Activated CD4-positive, alpha-beta T cell treated with anti-CD3 and anti-CD28 coated beads, Interleukin-2, Interleukin-4, amounts not matched to agents 100 ng/mL and 50 ng/mL, durations not matched to agents 16 hours and 8 hours (primary cell): ENCODE measurements around the gene ABCA3.
"Not testable (repeated sequence)": the region's sequence is repeated elsewhere in the genome, so short reads cannot be mapped to it uniquely, and the experiment has no call there.

Experiments
- DNase-seq: peaks from one replicate; pipeline ENCODE4 v3.0.0-alpha.2; 2020; ENCODE audit warnings: low spot score

The ABCA3 gene

GRCh38 chr16:2252806-2253148 lies 87.8 kb downstream of the ABCA3 start:
- DNase-seq, result no peak

GRCh38 chr16:2251296-2252111 lies 89.0 kb downstream of the ABCA3 start, which contains the start of gene ECI1:
Gene ECI1, minus strand, starts transcription at chr16:2251587. Its CDS starts 21 bp downstream, at chr16:2251566.
- DNase-seq, result peak; percentile 94

DNA sequence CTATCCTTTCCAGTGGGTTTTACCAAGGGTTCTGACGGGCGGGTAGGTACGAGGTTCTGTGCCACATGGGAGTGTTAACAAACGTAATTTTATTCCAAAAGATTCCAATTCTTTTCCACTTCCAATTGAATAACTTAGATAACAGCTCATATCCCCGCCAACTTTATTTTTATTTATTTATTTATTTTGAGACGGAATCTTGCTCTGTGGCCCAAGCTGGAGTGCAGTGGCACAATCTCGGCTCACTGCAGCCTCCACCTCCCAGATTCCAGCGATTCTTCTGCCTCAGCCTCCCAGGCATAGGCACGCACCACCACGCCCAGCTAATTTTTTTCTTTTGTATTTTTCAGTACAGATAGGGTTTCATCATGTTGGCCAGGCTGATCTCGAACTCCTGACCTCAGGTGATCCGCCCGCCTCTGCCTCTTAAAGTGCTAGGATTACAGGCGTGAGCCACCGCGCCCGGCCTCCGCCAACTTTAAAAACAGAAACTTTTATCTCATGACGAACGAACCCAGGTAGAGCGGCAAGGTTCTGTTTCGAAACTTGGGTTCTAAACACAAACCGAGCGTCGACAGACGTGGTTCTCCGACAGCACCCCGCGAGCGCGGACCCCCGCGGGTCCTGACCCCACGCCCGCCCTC lies 89.8 kb downstream of the ABCA3 start:
- peak; percentile 28 for DNase-seq

DNA sequence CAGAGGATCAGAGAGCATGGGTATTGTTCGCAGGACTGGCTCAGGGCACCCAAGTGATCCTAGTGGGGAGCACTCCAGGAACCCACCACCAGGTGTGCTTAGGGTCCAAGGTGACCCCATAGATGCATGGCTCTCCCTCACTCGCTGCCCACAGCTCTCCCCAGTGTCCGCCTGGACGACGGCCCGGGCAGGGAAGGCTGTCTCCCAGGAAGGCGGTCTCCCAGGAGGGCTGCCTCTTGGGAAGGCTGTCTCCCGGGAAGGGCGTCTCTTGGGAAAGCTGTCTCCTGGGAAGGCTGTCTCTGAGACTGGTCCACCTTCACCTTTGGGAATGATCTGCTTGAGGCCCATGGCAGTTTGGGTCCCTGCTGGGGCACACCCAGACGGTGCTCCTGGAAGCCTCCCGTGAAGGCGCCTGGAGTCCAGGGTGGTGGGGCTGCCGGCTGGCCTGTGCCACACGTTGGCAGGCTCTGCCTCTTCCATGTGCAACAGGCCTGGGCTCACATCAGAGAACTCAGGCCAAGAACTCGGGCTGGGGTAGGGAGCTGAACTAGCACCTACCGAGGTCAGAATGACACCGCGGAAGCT lies 94.1 kb downstream of the ABCA3 start:
- no peak for DNase-seq

DNA sequence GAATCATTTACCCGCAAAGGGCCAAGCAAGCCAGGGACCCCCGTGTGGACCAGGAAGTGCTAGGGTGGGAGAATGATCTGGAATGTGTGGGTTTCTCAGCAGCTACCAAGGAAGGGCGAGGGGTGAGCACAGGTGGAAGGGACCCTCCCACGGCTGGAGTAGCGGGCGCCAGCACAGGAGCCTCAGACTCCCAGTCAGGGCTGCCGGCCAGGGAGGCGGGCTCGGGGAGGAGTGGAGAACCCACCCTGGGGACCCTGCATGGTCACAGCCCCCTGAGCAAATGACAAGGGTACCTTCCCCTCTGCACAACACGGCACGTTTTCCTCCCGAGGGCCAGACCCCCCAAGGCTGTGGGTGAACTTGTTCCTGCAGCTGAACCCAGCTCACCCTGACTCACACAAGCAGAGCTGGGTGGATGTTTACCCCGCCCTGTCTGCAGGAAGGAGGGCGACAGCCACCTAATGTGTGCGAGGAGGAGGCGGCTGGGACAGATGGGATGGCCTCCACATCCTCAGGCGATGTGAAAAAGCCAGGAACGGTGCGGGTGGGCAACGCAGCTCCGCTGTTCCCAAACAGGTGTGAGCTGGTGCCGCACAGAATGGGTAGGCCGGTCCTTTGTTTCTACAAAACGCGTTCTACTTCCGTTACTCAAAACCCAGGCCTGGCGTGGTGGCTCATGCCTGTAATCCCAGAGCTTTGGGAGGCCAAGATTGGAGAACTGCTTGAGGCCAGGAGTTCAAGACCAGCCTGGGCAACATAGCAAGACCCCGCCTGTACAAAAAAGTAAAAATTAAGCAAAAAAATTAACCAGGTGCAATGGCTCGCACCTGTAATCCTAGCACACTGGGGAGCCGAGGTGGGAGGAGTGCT lies 95.4 kb downstream of the ABCA3 start:
- no peak for DNase-seq

GRCh38 chr16:2244301-2244700 lies 96.2 kb downstream of the ABCA3 start:
- DNase-seq, result no peak

GRCh38 chr16:2243781-2244180 lies 96.7 kb downstream of the ABCA3 start:
- DNase-seq, result no peak

- no peak for DNase-seq
Measured at GRCh38 chr16:2243031-2243528, 97.4 kb downstream of the ABCA3 start.

DNA sequence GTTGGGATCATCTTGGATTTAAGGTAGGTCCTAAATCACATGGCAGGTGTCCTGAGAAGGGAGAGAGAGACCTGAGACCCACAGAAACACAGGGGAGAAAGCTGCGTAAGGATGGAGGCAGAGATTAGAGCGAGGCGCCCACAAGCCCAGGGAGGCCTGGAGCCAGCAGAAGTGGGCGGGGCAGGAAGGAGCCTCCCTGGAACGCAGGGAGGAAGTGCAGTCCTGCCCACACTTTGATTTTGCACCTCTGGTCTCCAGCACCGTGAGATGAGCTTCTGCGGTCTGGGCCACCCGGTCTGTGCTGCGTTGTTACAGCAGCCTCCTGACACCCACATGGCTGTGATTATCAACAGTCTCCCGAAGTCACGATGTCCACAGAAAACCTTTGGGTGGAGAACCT lies 97.9 kb downstream of the ABCA3 start:
- DNase-seq, result no peak

DNA sequence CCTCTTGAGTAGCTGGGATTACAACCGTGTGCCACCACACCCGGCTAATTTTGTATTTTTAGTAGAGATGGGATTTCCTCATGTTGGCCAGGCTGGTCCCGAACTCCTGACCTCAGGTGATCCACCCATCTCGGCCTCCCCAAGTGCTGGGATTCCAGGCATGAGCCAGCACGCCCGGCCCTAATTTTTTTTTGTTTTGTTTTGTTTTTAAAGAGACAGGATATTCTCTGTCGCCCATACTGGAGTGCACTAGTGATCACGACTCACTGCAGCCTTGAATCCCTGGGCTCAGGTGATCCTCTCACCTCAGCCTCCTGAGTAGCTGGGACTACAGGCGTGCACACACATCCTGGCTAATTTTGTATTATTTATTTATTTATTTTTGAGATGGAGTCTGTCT lies 100.2 kb downstream of the ABCA3 start:
- DNase-seq, result not testable (repeated sequence)

DNA sequence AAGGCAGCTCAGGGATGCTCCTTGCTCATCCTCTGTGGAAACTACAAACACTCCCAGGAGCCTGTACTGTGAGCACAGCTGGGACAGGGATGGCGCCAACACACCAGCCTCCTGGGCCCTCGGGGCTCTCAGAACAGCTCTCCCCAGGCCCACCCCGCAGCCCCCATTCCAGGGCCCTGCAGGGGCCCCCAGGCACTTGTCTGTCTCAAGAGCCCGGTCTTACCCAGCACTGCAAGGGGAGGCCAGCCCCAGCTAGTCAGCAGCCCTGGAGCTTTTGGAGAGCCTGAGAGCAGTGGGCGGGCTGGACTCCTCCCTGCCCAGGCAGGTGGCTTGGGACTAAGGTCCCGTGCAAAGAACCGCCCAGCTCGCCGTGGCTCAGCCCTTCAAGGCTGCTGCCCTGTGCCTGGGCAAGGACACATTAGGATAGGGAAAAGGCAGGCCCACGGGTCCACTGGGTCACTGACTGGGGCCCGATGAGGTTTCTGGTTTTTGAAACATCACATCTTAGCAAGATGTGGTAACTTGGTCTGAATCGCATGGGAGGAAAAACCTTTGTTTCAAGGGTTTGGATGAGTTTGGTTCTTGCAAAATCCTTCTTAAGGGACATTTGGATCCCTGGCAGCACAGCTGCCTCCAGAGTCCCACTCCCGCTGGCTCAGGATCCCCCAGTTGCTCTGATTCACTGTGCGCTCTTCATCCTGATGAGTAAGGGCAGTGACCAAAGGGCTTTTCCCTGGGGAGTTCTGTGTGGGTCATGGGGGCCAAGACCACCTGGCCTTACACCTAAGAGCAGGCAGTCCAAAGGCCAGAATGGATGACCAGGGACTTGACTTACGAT lies 101.5 kb downstream of the ABCA3 start:
- DNase-seq, result no peak

DNA sequence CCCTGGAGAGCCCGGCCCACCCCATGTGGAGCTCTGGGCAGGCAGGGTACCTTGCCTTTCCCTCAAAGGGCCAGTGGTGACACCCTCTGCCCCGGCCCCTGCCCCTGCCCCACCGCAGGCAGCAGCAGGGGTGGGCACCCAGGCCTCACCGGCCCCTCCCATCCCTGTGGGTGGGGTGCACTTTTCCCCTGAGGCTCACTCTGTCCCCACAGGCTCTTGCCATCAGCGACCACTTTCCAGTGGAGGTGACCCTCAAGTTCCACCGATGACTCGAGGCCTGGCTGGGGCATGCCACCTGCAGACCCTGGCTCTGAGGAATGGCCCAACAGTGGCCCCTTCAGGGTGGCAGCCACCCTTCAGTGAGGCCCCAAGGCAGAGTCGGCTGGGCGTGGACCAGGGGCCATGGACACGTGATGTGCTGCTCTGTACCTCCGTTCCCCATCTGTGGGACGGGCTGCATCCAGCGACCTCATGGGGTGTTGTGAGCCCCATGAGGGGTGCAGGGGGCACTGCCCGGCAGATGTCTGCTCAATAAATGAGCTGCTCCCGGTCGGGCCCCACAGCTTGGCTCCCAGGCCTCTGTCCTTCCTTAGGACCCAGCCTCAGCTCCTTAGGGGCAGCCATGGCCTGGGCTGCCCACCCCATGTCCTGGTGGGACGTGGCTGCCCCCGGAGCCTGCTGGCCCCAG lies 102.2 kb downstream of the ABCA3 start:
- no peak for DNase-seq

- no peak for DNase-seq
Measured at GRCh38 chr16:2237493-2238149, 102.9 kb downstream of the ABCA3 start.

GRCh38 chr16:2237102-2237482 lies 103.4 kb downstream of the ABCA3 start:
- no peak for DNase-seq

- no peak for DNase-seq
Measured at GRCh38 chr16:2236337-2237101, 104.0 kb downstream of the ABCA3 start, which contains the start of gene DNASE1L2. Gene DNASE1L2, plus strand, starts transcription at chr16:2236444. Its CDS starts 373 bp downstream, at chr16:2236817.

DNA sequence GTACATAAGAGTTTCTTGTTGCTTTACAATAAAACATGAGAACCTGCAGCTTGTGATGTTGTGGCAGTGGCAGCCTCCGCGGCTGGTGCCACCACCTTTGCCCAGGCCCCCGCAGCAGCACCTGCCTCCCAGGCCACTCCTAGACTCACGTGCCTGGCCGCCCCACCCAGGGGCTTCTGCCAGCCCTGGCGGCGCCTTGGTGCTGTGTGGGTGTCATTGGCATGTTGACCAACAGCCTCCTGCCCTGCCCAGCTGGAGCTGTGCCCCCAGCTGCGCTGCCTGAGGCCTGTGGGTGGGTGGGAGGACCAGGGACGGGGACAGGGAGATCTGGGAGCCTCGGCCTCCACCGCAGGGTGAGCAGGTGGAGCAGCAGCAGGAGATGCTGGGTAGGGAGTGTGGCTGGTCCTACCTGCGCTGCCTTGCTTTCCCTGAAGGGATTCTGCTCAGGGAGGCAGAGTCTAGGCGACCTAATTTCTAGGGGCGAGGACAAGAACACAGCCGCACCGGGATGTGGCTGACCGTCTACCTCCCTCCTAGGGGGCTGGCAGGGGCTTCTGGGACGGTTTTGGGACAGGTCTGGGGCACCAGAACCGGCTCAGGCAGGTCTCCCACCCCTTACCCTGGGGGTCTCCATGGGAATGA lies 104.7 kb downstream of the ABCA3 start:
- no peak for DNase-seq

DNA sequence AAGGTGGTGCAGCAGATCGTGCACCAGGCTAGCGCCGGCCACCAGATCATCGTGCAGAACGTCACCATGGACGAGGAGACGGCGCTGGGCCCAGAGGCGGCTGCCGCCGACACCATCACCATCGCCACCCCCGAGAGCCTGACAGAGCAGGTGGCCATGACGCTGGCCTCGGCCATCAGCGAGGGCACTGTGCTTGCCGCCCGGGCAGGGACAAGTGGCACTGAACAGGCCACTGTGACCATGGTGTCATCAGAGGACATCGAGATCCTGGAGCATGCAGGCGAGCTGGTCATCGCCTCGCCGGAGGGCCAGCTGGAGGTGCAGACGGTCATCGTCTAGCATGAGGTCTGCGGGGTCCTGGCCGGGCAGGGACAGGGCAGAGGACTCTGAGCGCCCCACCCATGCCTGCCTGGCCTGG lies 105.3 kb downstream of the ABCA3 start:
- no peak for DNase-seq

- DNase-seq, result no peak
Measured at GRCh38 chr16:2234813-2235170, 105.7 kb downstream of the ABCA3 start.
